ENCODE measurements around the gene ZNF516.

Gene ZNF516

GRCh38 chr18:76386071-76386470 lies 109.0 kb downstream of the ZNF516 start:
- TF ChIP-seq CTCF (IDR thresholded peaks at IDR 0.05; ENCODE audit: low read depth, low read length) = no peak
- DNase-seq (ENCODE audit: low read depth, low spot score) = no peak
- in situ Hi-C loops (cut with HindIII; ENCODE audit: low sequenced_read_pairs) = no loop called here
- H3K4me3 ChIP-seq (ENCODE audit: low read depth, low read length) = no peak overlapping the region

DNA sequence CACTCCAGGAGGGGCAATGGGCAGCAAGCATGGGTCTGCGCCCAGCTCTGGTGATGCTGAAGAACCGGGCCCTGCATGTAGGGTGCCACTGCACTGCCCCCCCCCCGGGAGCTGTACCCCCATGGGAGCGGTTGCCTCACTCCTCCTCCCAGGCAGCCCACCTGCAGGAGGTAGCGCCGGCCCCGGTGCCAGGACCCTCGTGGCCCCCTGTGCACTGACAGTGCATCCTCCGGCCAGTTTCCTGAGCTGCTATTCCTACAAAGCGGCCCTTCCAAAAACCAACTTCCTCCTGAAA lies 109.4 kb downstream of the ZNF516 start:
- no peak overlapping the region for H3K4me3 ChIP-seq (ENCODE audit: low read depth, low read length)
- in situ Hi-C loops (cut with HindIII; ENCODE audit: low sequenced_read_pairs) = no loop called here
- TF ChIP-seq CTCF (IDR thresholded peaks at IDR 0.05; ENCODE audit: low read depth, low read length) = no peak
- DNase-seq (ENCODE audit: low read depth, low spot score) = no peak

DNA sequence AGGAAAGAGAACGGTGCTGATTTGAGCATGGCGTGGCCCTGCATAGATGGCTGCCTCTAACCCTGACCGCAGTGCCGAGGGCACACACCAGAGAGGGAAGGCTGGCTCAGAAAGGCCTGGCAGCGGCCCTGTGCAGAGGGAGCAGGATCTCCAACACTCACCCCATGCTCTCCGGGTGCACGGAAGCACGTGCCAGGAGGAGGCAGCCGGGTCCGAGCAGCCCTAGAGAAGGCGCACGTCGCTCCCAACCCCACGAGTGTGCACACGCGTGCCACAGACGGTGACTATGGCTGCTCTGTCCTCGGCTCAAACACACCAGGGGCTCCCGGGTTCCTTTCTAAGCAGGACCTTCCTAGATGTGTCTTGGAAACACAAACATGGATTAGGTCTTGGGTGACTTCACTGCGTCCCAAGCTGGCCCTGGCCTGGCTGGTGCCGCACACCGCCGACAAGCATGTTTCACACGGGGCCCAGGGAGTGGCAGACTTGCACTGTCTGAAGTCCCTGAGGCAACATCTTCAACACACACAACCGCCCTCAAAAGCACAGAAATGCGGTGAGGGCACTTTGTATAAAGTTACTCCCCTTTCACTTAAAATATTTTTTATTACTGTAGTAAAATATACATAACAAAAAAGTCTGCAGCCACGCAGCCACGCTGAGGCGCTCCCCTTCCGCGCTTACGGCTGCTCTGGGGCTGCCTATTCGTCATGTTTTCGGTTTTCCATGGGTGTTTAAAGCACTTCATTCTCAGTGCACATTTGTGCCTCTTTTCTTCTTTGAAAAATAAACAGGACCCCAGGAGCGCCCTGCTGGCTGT lies 110.0 kb downstream of the ZNF516 start:
- H3K4me3 ChIP-seq (ENCODE audit: low read depth, low read length) = no peak overlapping the region
- no peak for DNase-seq (ENCODE audit: low read depth, low spot score)
- TF ChIP-seq CTCF (IDR thresholded peaks at IDR 0.05; ENCODE audit: low read depth, low read length) = no peak
- in situ Hi-C loops (cut with HindIII; ENCODE audit: low sequenced_read_pairs) = no loop called here

DNA sequence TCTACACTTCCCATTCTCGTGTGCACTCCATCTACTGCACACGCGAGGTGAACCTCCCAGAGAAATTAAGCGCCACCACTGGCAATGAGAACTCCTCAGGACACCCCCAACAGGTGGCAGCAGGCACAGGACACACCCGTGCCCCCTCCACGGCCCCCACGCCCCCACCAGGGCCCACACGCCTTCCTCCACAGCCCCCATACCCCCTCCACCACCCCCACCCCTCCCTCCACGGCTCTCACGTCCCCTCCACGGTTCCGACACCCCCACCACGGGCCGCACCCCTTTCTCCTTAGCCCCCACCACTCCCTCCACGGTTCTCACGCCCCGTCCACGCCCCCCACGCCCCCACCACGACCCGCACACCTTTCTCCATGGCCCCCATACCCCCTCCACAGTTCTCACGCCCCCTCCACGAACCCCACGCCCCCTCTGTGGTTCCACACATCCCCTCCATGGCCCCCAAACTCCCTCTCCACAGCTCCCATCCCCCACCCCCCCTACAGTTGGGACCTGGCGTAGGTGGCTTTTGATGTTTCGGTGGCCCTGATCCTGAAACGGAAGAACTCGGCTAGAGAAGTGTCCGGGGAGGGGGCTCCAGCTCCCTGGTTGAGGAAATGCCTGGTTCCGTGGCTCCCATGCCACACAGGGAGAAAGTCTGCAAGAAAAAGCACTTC lies 110.8 kb downstream of the ZNF516 start:
- no peak overlapping the region for H3K4me3 ChIP-seq (ENCODE audit: low read depth, low read length)
- DNase-seq (ENCODE audit: low read depth, low spot score) = no peak
- in situ Hi-C loops (cut with HindIII; ENCODE audit: low sequenced_read_pairs) = no loop called here
- TF ChIP-seq CTCF (IDR thresholded peaks at IDR 0.05; ENCODE audit: low read depth, low read length) = no peak

DNA sequence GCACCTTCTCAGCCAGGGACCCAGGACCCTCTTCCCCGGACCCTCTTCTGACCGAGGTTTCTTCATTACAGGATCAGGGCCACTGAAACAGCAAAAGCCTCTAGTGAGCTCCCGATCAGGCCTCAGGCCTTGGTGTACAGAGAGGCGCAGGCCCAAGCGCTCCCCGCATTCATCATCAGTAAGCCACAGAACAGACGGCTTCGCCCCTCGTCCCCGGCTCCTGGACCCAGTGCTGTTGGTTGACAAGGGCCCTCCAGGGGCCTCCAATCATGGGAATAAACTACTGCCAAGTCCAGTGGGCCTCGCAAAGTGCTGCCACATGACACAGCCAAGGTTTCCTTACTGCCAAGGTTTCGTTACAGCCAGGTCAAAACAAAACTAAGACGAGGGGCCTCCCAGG lies 111.4 kb downstream of the ZNF516 start:
- DNase-seq (ENCODE audit: low read depth, low spot score) = no peak
- no peak for TF ChIP-seq CTCF (IDR thresholded peaks at IDR 0.05; ENCODE audit: low read depth, low read length)
- in situ Hi-C loops (cut with HindIII; ENCODE audit: low sequenced_read_pairs) = no loop called here
- H3K4me3 ChIP-seq (ENCODE audit: low read depth, low read length) = no peak overlapping the region

- TF ChIP-seq CTCF (IDR thresholded peaks at IDR 0.05; ENCODE audit: low read depth, low read length) = no peak
- no peak overlapping the region for H3K4me3 ChIP-seq (ENCODE audit: low read depth, low read length)
- in situ Hi-C loops (cut with HindIII; ENCODE audit: low sequenced_read_pairs) = no loop called here
- DNase-seq (ENCODE audit: low read depth, low spot score) = no peak
Observed at GRCh38 chr18:76382275-76382674, 112.8 kb downstream of the ZNF516 start.
